GM13977 (cell line): ENCODE measurements around the gene DGAT2.
"Not testable (repeated sequence)": the region's sequence is repeated elsewhere in the genome, so short reads cannot be mapped to it uniquely, and the experiment has no call there.

Experiments
- DNase-seq: peaks from one replicate; pipeline ENCODE4 v3.0.0; 2012; ENCODE audit warnings: low spot score
- in situ Hi-C: fragments of 300-500 bp; cut with MboI; formaldehyde crosslinking; loops from one replicate; pipeline ENCODE4 v1.12.0; 2022; ENCODE audit warnings: low sequenced_read_pairs, low pct_unique_long_range_greater_than_20kb, mixed read lengths, inconsistent platforms; ENCODE audit not compliant: unreplicated experiment
- TF ChIP-seq, protein P1 (sequence below): IDR thresholded peaks from 2 replicates; pipeline ENCODE4 v1.5.1; 2012; ENCODE audit warnings: mild to moderate bottlenecking, control low read depth; ENCODE audit not compliant: insufficient read depth; ENCODE audit errors: extremely low read depth, missing control alignments

DGAT2 gene

DNA sequence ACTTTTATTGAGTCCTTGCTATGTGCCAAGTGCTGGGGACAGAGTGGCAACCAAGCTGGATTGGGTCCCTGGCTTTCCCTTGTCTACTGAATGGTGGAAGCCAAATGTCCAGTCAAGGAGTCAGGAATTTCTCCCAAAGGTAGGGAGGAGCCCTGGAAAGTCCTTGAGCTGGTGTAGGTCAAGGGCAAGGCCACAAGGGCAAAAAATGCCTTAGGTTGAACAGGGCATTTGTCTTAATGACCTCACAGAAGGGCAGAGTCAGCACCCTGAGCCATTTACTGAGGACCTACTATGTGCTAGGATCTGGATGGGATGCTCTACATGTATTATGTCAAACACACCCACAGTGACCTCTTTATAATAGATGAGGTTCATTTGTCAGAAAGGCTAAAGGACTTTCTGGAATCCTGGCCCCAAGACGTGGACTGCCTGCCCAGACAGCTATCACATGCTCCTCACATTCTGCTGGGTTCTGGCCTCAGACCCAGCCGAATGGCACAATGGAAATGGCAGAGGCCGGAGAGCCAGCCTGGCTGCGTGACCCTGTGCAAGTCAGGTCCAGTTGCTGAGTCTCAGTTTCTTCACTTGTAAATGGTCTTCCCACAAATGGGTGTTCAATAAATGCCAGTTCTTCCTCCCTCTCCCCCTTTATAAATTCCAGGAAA is 33.3 kb upstream of the DGAT2 start:
- in situ Hi-C loops = no loop called here
- TF ChIP-seq, protein P1, sequence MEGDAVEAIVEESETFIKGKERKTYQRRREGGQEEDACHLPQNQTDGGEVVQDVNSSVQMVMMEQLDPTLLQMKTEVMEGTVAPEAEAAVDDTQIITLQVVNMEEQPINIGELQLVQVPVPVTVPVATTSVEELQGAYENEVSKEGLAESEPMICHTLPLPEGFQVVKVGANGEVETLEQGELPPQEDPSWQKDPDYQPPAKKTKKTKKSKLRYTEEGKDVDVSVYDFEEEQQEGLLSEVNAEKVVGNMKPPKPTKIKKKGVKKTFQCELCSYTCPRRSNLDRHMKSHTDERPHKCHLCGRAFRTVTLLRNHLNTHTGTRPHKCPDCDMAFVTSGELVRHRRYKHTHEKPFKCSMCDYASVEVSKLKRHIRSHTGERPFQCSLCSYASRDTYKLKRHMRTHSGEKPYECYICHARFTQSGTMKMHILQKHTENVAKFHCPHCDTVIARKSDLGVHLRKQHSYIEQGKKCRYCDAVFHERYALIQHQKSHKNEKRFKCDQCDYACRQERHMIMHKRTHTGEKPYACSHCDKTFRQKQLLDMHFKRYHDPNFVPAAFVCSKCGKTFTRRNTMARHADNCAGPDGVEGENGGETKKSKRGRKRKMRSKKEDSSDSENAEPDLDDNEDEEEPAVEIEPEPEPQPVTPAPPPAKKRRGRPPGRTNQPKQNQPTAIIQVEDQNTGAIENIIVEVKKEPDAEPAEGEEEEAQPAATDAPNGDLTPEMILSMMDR = no peak
- DNase-seq = no peak

DNA sequence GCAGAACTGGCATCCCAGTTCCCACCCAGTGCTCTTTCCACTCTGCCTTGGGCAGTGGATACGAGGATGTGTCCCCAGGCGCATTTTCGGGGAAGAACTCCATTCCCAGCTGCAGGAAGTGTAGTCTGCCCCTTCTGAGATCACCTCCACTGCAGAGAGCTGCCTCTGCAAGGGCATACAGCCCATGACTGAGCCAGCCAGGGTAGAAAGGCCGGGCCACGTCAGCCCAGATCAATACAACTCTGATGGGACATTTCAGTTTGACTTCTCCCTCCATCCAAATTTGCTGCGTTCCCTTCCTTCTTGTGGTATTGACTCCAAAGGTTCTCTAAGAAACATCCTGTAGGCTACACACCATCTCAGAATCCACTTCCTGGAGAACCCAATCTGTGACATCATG is 31.3 kb upstream of the DGAT2 start:
- DNase-seq = no peak
- in situ Hi-C loops = no loop called here

DNA sequence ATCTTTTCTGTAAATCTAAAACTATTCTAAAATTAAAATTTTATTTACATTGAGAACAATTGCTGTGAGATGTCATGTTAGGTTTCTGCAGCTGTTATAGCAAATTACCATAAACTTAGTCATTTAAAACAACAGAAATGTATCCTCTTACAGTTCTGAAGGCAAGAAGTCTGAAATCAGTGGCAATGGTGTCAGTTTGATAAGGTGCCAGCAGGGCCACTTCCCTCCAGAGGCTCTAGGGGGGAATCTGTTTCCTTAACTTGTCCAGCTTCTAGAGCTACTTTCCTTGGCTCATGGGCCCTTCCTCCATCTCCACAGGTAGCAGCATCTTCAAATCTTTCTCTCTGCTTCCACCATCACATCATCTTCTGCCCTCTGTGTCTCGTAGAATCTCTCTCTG is 27.9 kb upstream of the DGAT2 start:
- TF ChIP-seq, protein P1 = no peak
- in situ Hi-C loops = no loop called here
- no peak for DNase-seq

More for the DNA sequence above, 31.3 kb upstream of the DGAT2 start:
- TF ChIP-seq, protein P1 = no peak

- in situ Hi-C loops, DNase-seq: not testable (repeated sequence)
Measured at GRCh38 chr11:75743159-75743558, 25.4 kb upstream of the DGAT2 start.

GRCh38 chr11:75743711-75744563 is 24.6 kb upstream of the DGAT2 start:
- in situ Hi-C loops = no loop called here
- no peak for DNase-seq
- TF ChIP-seq, protein P1 = no peak

- no peak for DNase-seq
- TF ChIP-seq, protein P1 = no peak
- in situ Hi-C loops = no loop called here
Measured at GRCh38 chr11:75745807-75746206, 22.8 kb upstream of the DGAT2 start.

GRCh38 chr11:75748729-75749273 is 19.8 kb upstream of the DGAT2 start:
- DNase-seq, in situ Hi-C loops: not testable (repeated sequence)

- in situ Hi-C loops, DNase-seq: not testable (repeated sequence)
Measured at GRCh38 chr11:75754933-75755332, 13.6 kb upstream of the DGAT2 start.
